ENCODE data around the gene CD37.
"Not testable (repeated sequence)": the region's sequence is repeated elsewhere in the genome, so short reads cannot be mapped to it uniquely, and the experiment has no call there.

CD37 gene

DNA sequence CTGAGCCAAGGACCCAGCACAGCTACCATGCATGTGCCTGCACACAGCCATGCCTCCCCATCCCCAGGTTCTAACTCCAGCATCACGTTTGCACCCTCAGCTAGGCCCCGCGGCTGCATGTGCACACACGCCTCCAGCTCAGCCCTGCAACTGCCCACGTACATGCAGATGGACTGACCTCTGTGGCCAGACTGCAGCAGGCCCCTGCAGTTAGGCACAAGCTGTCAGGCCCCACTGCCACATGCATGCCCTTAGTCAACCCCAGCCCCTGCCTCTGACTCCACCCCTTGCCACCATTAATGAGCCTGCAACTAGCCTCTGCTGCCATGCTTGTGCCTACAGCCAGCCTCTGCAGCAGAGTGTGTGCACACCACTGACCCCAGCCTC lies 33.3 kb upstream of the CD37 start:
- Histone ChIP-seq H3K27ac (ENCODE audit: low read depth, low read length) (no peak overlapping the region), H3K36me3 (ENCODE audit: control insufficient read depth, insufficient read depth, low read length) (no peaks in the 10 kb centered on the region), H3K27me3 (ENCODE audit: control insufficient read depth, insufficient read depth, low read length) (no peaks in the 10 kb centered on the region), H3K9me3 (ENCODE audit: control insufficient read depth, insufficient read depth, low read depth, low read length) (0 out of 2 replicates have a peak, but pooled peaks cover 2% of the 10 kb centered on the region), H3K4me3 (ENCODE audit: low read depth, low read length) (no peak overlapping the region), H3K4me1 (ENCODE audit: control insufficient read depth, insufficient read depth, low read length) (0 out of 2 replicates have a peak, but pooled peaks cover 4% of the 10 kb centered on the region), H3K9ac (ENCODE audit: low read length) (no peak overlapping the region)

DNA sequence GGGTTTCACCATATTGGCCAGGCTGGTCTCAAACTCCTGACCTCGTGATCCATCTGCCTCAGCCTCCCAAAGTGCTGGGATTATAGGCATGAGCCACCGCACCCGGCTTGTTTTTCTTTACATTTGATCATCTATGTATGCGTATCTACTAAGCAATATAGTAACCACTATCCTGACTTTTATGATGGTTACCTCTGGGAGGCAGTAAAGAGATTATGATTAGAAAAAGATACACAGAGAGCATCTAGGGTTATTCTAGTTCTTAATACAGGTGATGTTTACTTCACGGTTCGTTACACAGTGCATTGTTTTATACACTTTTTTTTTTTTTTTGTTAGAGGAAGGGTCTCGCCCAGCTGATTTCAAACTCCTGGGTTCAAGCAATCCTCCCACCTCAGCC lies 28.5 kb upstream of the CD37 start:
- not testable (repeated sequence) for H3K9ac ChIP-seq (ENCODE audit: low read length); H3K9me3 ChIP-seq (ENCODE audit: control insufficient read depth, insufficient read depth, low read depth, low read length); H3K4me1 ChIP-seq (ENCODE audit: control insufficient read depth, insufficient read depth, low read length); H3K27me3 ChIP-seq (ENCODE audit: control insufficient read depth, insufficient read depth, low read length); H3K4me3 ChIP-seq (ENCODE audit: low read depth, low read length); H3K36me3 ChIP-seq (ENCODE audit: control insufficient read depth, insufficient read depth, low read length); H3K27ac ChIP-seq (ENCODE audit: low read depth, low read length)

DNA sequence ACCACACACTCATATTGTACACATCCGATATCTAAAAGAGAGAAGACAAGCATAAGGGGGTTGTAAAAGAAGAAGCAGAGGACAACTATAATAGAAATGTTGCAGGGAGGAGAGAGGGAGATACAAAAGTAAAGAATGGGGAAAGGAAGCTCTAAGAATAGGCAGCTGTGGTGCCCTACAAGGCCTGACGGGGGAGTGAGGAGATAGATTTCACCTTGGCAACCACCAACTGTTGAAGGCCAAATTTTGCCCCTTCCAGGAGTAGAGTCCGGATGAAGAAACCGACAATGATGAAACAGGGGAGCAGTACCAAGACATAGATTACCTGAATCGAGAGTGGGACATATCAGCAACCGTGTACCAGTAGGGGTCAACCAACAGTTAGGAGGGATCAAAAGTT lies 26.1 kb upstream of the CD37 start:
- H3K27ac ChIP-seq (ENCODE audit: low read depth, low read length) = no peak overlapping the region
- no peak overlapping the region for H3K9ac ChIP-seq (ENCODE audit: low read length)
- no peaks in the 10 kb centered on the region for H3K27me3 ChIP-seq (ENCODE audit: control insufficient read depth, insufficient read depth, low read length)
- H3K4me1 ChIP-seq (ENCODE audit: control insufficient read depth, insufficient read depth, low read length) = no peaks in the 10 kb centered on the region
- no peak overlapping the region for H3K4me3 ChIP-seq (ENCODE audit: low read depth, low read length)
- H3K9me3 ChIP-seq (ENCODE audit: control insufficient read depth, insufficient read depth, low read depth, low read length) = no peaks in the 10 kb centered on the region
- H3K36me3 ChIP-seq (ENCODE audit: control insufficient read depth, insufficient read depth, low read length) = peaks cover 4% of the 10 kb centered on the region

DNA sequence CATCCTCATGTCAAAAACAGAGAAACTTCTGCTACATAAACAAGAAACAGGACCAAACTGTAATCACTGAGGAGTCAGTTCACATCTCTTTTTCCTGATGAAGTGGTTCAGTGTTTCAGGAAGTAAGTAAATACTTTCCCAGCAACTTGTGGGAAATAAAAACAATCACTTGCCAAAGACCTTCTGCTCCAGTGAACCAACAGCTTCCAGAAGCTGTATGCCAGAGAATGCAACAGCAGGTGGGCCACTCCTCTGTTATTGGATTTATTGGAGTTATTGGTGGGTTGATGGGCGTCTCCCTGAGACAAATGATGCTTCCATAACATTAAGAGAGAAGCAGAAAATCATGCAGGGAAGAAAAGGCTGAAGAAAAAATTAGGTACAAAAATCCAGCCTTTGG lies 20.1 kb upstream of the CD37 start:
- Histone ChIP-seq H3K4me1 (ENCODE audit: control insufficient read depth, insufficient read depth, low read length) (no peaks in the 10 kb centered on the region), H3K4me3 (ENCODE audit: low read depth, low read length) (no peak overlapping the region), H3K27ac (ENCODE audit: low read depth, low read length) (no peak overlapping the region), H3K9me3 (ENCODE audit: control insufficient read depth, insufficient read depth, low read depth, low read length) (peaks cover 10% of the 10 kb centered on the region; the same call in 1 of the 2 replicates), H3K36me3 (ENCODE audit: control insufficient read depth, insufficient read depth, low read length) (peaks cover 4% of the 10 kb centered on the region), H3K9ac (ENCODE audit: low read length) (no peak overlapping the region), H3K27me3 (ENCODE audit: control insufficient read depth, insufficient read depth, low read length) (no peaks in the 10 kb centered on the region)

DNA sequence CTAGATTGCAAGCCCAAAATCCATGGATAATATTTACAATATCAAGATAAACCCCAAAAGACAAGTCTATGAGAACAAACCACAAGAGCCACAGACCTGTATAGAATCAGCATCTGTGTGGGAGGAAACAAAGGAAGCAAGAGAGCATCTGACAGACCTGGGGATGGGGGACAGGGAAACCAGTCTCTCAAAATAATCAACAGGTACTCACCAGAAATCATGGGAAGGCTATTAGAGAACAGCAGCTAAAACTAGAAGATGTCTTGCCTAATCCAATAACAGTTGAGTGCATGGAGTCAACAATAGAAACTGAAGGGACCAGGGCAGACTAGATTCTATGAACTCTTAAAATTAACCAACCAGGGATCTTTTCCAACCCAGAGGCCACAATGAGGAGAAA lies 18.9 kb upstream of the CD37 start:
- H3K4me3 ChIP-seq (ENCODE audit: low read depth, low read length) = no peak overlapping the region
- no peak overlapping the region for H3K9ac ChIP-seq (ENCODE audit: low read length)
- peaks cover 10% of the 10 kb centered on the region; the same call in 1 of the 2 replicates for H3K9me3 ChIP-seq (ENCODE audit: control insufficient read depth, insufficient read depth, low read depth, low read length)
- H3K4me1 ChIP-seq (ENCODE audit: control insufficient read depth, insufficient read depth, low read length) = no peaks in the 10 kb centered on the region
- no peaks in the 10 kb centered on the region for H3K27me3 ChIP-seq (ENCODE audit: control insufficient read depth, insufficient read depth, low read length)
- H3K36me3 ChIP-seq (ENCODE audit: control insufficient read depth, insufficient read depth, low read length) = no peaks in the 10 kb centered on the region
- H3K27ac ChIP-seq (ENCODE audit: low read depth, low read length) = no peak overlapping the region

DNA sequence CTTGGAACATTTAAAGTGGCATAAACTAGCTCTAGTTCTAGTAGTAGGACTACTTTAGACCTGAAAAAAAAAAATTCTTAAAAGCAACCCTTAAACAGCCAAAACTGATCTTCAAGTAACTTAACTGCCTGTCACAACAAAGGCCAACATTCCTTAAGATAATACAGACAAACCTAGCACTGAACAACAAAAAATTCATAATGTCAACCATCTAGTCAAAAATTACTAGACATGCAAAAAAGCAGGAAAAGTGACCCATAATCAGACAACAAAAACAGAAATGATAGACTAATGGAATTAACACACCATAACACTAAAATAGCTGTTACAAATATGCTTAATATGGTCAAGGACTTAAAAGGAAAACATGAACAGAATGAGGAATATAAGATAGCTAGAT lies 16.9 kb upstream of the CD37 start:
- no peaks in the 10 kb centered on the region for H3K36me3 ChIP-seq (ENCODE audit: control insufficient read depth, insufficient read depth, low read length)
- H3K27ac ChIP-seq (ENCODE audit: low read depth, low read length) = no peak overlapping the region
- H3K9ac ChIP-seq (ENCODE audit: low read length) = no peak overlapping the region

DNA sequence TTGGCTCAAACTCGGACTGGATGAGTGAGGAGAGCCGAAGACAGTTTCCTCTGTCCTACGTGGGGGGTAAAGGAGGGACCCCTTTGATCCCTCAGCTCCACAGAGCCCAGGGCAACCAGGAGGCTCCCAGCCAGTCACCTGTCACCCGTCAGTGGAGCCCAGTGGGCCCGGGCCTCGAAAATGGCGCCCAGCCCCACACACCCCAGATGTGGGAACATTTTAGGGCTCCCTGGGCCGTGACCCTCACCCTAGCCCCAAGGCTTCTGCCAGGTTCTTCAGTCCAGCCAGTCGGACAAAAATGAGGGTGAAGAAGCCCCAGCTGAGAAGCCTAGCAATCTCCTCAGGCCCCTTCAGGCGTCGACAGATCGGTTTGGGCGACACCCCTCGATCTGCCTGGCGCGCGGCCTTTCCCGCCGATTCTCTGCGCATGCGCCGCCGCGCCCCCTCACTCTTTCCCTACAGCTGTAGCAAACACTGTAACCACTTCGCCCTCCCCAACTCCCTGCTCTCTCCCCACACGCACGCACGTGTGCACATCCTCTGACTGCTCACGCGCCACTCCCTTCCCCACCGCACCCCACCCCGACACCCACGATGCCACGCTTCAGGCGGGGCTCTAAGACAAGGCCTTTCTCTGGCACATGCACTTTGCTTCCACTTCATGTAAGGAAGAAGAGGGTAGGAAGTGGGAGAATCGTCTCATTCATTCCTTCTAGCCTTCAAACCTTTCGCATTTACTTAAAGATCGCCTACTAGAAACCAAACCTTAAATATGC lies 10.2 kb upstream of the CD37 start, which contains the start of gene SLC6A16:
Gene SLC6A16 (minus strand): TSS at position 391 of the 776 bp plus-strand sequence. CDS start 13,844 bp downstream, outside the sequence.
- H3K4me3 ChIP-seq (ENCODE audit: low read depth, low read length) = no peak within 1 kb of the TSS
- no peaks in the 10 kb centered on the region for H3K4me1 ChIP-seq (ENCODE audit: control insufficient read depth, insufficient read depth, low read length)
- H3K27me3 ChIP-seq (ENCODE audit: control insufficient read depth, insufficient read depth, low read length) = no peaks in the 10 kb centered on the region
- H3K27ac ChIP-seq (ENCODE audit: low read depth, low read length) = no peak within 1 kb of the TSS
- no peaks in the 10 kb centered on the region for H3K36me3 ChIP-seq (ENCODE audit: control insufficient read depth, insufficient read depth, low read length)
- H3K9ac ChIP-seq (ENCODE audit: low read length) = no peak within 1 kb of the TSS
- 0 out of 2 replicates have a peak, but pooled peaks cover 2% of the 10 kb centered on the region for H3K9me3 ChIP-seq (ENCODE audit: control insufficient read depth, insufficient read depth, low read depth, low read length)

More for the DNA sequence above, 16.9 kb upstream of the CD37 start:
- Histone ChIP-seq H3K4me1 (ENCODE audit: control insufficient read depth, insufficient read depth, low read length) (no peaks in the 10 kb centered on the region), H3K9me3 (ENCODE audit: control insufficient read depth, insufficient read depth, low read depth, low read length) (peaks cover 12% of the 10 kb centered on the region; the same call in 1 of the 2 replicates), H3K4me3 (ENCODE audit: low read depth, low read length) (no peak overlapping the region), H3K27me3 (ENCODE audit: control insufficient read depth, insufficient read depth, low read length) (no peaks in the 10 kb centered on the region)

DNA sequence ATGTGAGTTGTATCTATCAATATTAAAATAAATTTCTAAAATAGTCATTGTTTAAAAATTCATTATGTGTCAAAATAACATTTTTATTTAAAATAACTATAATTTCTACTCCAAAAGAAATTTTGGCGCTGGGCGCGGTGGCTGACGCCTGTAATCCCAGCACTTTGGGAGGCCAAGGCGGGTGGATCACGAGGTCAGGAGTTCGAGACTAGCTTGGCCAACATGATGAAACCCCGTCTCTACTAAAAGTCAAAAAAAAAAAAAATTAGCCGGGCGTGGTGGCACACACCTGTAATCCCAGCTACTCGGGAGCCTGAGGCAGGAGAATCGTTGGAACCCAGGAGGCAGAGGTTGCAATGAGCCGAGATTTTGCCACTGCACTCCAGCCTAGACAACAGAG lies 9.4 kb upstream of the CD37 start:
- H3K4me3 ChIP-seq (ENCODE audit: low read depth, low read length); H3K36me3 ChIP-seq (ENCODE audit: control insufficient read depth, insufficient read depth, low read length); H3K9me3 ChIP-seq (ENCODE audit: control insufficient read depth, insufficient read depth, low read depth, low read length); H3K27ac ChIP-seq (ENCODE audit: low read depth, low read length); H3K9ac ChIP-seq (ENCODE audit: low read length); H3K4me1 ChIP-seq (ENCODE audit: control insufficient read depth, insufficient read depth, low read length); H3K27me3 ChIP-seq (ENCODE audit: control insufficient read depth, insufficient read depth, low read length): not testable (repeated sequence)

DNA sequence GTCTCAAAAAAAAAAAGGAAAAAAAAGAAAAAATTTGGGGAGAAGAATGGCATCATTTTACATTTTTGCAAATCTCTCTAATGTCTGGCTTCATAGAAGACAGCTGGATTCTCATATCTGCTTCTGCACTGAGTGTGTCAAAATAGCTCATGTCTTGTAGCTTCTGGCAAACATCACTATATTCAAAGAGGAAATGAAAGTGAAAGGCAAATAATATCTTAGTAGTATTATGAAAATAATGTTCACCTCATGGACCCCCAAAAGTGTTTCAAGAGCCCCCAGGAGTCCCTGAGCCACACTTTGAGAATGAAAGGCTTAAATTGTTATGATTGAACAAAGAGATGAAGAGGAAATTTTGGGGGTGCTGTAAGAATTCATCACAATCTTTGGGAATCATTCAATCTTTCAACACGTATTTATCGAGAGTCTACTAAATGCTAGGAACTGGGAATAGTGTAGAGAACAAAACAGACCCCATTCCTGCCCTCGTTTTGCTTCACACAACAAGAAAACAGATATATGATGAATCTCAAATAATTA lies 9.0 kb upstream of the CD37 start:
- H3K36me3 ChIP-seq (ENCODE audit: control insufficient read depth, insufficient read depth, low read length) = peaks cover 2% of the 10 kb centered on the region; the same call in 1 of the 2 replicates
- no peaks in the 10 kb centered on the region for H3K27me3 ChIP-seq (ENCODE audit: control insufficient read depth, insufficient read depth, low read length)
- no peak overlapping the region for H3K9ac ChIP-seq (ENCODE audit: low read length)
- H3K27ac ChIP-seq (ENCODE audit: low read depth, low read length) = no peak overlapping the region
- H3K4me3 ChIP-seq (ENCODE audit: low read depth, low read length) = no peak overlapping the region
- H3K4me1 ChIP-seq (ENCODE audit: control insufficient read depth, insufficient read depth, low read length) = no peaks in the 10 kb centered on the region
- H3K9me3 ChIP-seq (ENCODE audit: control insufficient read depth, insufficient read depth, low read depth, low read length) = 0 out of 2 replicates have a peak, but pooled peaks cover 2% of the 10 kb centered on the region

DNA sequence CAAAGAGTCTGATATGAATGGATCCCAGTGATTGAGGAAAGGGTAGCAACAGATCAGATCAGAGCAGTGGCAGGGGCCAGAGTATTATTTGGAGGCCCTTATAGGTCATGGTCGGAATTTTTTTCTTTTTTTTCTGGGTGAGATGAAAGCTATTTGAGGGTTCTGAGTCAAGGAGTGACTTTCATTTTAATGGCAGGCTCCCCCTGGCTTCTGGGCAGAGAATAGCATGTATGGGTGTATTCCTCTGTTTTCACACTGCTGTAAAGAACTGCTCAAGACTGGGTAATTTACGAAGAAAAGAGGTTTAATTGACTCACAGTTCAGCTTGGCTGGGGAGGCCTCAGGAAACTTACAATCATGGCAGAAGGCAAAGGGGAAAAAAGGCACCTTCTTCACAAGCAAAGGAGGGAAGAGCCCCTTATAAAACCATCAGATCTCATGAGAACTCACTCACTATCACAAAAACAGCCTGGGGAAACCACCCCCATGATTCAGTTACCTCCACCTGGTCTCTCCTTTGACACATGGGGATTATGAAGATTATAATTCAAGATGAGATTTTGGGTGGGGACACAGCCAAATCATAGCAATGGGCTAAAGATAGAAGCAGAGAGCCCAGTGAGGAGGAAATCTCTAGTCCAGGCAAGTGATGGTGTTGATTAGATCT lies 7.2 kb upstream of the CD37 start:
- Histone ChIP-seq H3K4me3 (ENCODE audit: low read depth, low read length) (no peak overlapping the region), H3K27ac (ENCODE audit: low read depth, low read length) (no peak overlapping the region), H3K9ac (ENCODE audit: low read length) (no peak overlapping the region), H3K9me3 (ENCODE audit: control insufficient read depth, insufficient read depth, low read depth, low read length) (no peaks in the 10 kb centered on the region), H3K4me1 (ENCODE audit: control insufficient read depth, insufficient read depth, low read length) (no peaks in the 10 kb centered on the region), H3K27me3 (ENCODE audit: control insufficient read depth, insufficient read depth, low read length) (no peaks in the 10 kb centered on the region), H3K36me3 (ENCODE audit: control insufficient read depth, insufficient read depth, low read length) (peaks cover 2% of the 10 kb centered on the region; the same call in 1 of the 2 replicates)

DNA sequence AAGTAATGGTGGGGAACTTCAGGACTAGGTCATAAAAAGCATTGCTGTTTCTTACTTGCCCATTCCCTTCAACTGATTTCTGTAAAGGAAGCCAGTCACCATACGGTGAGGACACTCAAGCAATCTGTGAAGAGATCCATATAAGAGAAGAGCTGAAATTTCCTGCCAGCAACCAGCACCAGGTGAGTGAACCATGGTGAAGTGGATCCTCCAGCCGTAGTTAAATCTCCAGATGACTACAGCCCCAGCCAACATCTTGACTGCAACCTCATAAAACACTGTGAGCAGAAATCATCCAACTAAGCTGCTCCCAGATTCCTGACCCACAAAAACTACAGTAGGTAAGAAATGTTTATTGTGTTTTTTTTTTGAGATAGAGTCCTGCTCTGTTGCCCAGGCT lies 6.5 kb upstream of the CD37 start:
- Histone ChIP-seq H3K27ac (ENCODE audit: low read depth, low read length) (no peak overlapping the region), H3K36me3 (ENCODE audit: control insufficient read depth, insufficient read depth, low read length) (peaks cover 2% of the 10 kb centered on the region; the same call in 1 of the 2 replicates), H3K9me3 (ENCODE audit: control insufficient read depth, insufficient read depth, low read depth, low read length) (no peaks in the 10 kb centered on the region), H3K4me3 (ENCODE audit: low read depth, low read length) (no peak overlapping the region), H3K9ac (ENCODE audit: low read length) (no peak overlapping the region), H3K27me3 (ENCODE audit: control insufficient read depth, insufficient read depth, low read length) (no peaks in the 10 kb centered on the region), H3K4me1 (ENCODE audit: control insufficient read depth, insufficient read depth, low read length) (no peaks in the 10 kb centered on the region)
